GM18873 (cell line): ENCODE measurements around the gene INSC.

Experiments
- ATAC-seq: cut with Tn5 transposase; IDR thresholded peaks from one replicate; pipeline ENCODE4 v1.9.1; 2021; ENCODE audit warnings: mild to moderate bottlenecking, moderate library complexity, moderate number of reproducible peaks; ENCODE audit not compliant: unreplicated experiment, low FRiP score

Gene INSC

GRCh38 chr11:15212876-15213275, 98.2 kb downstream of the INSC start:
- no peak for ATAC-seq

GRCh38 chr11:15213471-15214231, 98.9 kb downstream of the INSC start:
- no peak for ATAC-seq

- no peak for ATAC-seq
Observed at GRCh38 chr11:15215005-15215404, 100.3 kb downstream of the INSC start.

DNA sequence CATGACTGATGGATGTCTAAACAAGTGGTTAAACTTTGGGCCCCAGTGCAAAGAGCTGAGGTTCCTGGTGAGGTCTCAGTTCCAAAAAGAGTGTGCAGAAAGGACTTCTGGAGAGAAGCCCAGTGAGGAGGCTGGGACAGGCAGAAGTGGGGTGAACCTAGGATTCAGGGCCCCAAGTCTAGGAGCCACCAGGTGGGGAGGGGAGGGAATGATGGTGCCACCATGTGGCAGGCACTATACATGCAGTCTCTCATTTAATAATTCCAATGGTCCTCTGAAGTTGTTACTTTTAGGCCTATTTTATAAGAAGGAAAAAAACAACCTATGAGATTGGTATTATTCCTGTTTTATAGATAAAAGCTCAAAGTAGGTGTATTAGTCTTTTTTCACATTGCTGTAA, 102.0 kb downstream of the INSC start:
- no peak for ATAC-seq

- no peak for ATAC-seq
Observed at GRCh38 chr11:15217416-15217815, 102.7 kb downstream of the INSC start.

GRCh38 chr11:15222777-15223176, 108.1 kb downstream of the INSC start:
- ATAC-seq: no peak

GRCh38 chr11:15223318-15223717, 108.6 kb downstream of the INSC start:
- no peak for ATAC-seq

- ATAC-seq: no peak
Observed at GRCh38 chr11:15224466-15224865, 109.7 kb downstream of the INSC start.

GRCh38 chr11:15227011-15227410, 112.3 kb downstream of the INSC start:
- ATAC-seq: no peak

DNA sequence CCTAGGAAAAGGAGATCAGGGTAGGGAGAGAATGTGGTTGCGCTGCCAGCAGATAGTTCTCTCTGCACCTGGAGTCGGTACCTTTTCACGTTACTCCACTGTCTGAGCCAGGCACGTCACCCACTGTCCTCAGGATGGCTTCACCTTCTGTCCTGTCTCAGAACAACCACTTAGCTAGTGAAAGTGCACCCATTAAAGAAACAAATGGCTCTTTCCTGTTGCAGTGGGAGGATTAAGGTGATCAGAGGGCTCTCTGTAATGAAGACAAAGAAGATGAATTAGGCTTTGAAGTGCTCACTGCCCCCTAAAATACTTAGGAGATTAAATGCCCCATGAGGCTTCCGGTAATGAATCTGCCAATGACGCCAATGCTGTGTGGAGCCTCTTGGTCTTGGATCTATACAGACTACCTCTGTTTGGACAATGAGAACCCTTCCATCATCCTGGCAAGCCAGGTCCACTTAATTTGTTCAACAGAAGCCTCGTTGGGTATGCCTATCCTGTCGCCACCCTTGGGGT, 113.7 kb downstream of the INSC start:
- ATAC-seq: no peak

DNA sequence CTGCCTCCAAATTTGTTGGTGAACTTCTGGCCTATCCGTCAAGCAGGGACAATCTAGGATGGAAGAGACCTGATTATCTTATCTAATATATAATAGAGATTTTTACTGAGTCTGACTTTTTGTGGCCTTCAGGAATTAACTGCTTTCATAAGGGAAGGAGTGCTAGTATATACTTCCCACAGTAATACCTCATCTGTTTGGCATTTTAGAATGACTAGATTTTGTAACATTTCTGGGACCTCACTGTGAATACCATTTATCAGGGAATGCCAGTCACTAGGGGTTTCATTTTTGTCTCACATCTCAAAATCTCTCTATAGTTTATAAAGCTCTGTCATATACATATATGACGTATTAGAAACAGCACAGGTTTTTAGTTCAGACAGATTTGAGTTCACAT, 114.3 kb downstream of the INSC start:
- no peak for ATAC-seq

DNA sequence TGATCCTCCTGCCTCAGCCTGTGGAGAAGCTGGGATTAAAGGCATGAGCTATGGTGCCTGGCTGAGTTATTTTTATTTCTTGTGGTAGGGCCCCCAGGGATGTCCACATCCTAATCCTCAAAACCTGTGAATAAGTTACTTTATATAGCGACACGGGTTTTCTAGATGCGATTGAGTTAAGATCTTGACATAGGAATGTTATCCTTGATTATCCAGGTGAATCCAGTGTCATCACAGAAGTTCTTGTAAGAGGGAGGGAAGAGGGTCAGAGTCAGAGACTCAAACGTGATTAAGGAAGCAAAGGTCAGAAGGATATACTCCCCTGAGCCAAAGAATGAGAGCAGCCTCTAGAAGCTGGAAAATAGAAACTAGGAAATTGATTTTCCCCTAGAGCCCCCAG, 117.8 kb downstream of the INSC start:
- ATAC-seq: no peak

GRCh38 chr11:15233371-15234165, 118.8 kb downstream of the INSC start:
- no peak for ATAC-seq

GRCh38 chr11:15234796-15235195, 120.1 kb downstream of the INSC start:
- no peak for ATAC-seq

- no peak for ATAC-seq
Observed at GRCh38 chr11:15236559-15236958, 121.8 kb downstream of the INSC start.

DNA sequence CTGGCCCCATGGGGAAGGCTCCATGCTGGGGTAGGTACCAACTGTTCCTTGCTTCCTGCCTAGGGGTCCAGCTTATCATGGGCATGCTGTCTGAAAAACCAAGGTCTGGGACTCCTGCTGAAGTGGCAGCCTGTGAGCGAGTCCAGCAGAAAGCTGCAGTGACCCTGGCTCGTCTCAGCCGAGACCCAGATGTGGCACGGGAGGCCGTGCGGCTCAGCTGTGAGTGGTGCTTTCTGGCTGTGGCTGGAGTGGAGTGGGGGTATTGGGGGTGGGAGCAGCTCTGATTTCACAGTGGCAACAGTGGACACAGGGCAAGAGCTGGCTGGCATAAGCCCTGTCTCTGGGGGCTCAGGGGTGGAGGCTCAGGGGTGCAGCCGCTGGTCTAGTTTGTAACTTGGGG, 124.1 kb downstream of the INSC start:
- no peak for ATAC-seq

DNA sequence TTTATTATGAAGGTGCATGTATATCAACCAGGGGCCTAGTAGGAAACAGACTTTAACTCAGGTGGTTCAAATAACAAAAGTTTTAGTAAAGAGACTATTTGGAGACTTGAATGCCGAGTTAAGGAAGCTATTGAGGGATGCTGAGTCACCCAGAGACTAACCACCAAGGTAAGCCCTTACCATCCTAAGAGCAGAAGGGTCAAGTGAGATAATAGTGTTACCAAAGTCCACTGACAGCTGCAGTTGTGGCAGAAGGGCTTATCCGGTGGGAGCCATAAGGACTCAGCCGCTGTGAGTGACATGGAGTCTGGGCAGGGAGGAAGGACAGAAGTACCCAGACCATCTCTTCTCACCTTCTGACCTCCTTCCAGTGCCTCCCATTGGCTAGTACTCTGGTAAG, 134.0 kb downstream of the INSC start:
- no peak for ATAC-seq

- ATAC-seq: no peak
Observed at GRCh38 chr11:15258433-15259165, 143.9 kb downstream of the INSC start.

GRCh38 chr11:15266999-15267398, 152.3 kb downstream of the INSC start:
- ATAC-seq: no peak

DNA sequence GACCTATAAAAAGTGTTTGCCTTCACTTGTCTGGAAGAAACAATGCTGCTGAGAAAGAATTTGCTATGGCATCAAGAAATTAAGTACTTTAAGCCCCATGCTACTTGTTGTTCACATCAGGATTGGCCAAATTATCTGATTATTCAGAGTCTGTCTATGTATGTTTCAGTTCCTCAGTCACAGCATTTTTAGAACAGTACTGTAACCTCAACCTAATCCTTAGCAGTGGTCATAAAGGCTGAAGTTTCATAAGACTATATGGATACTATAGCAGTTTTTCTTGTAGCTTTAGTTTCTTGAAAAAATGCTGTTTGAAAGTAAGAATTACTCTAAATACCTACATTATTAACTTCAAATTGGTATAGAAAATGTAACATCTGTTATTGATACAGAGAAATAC, 153.9 kb downstream of the INSC start:
- ATAC-seq: no peak

- no peak for ATAC-seq
Observed at GRCh38 chr11:15275141-15275540, 160.4 kb downstream of the INSC start.
